SU-DHL-6 (cell line): ENCODE results near the gene VAPA.

Experiments used
- H2AFZ ChIP-seq: fragments of 200-600 bp; sonication (generic); 2 replicates; pipeline ENCODE4 v1.6.1; 2014; ENCODE audit warnings: low read depth, mild to moderate bottlenecking, moderate library complexity, mixed read lengths, antibody characterized with exemption, low read length; ENCODE audit not compliant: severe bottlenecking
- H3F3A ChIP-seq: fragments of 200-600 bp; shearing (Covaris generic); 2 replicates; pipeline ENCODE4 v1.6.0; 2016; ENCODE audit warnings: antibody characterized with exemption, mild to moderate bottlenecking; ENCODE audit not compliant: insufficient read depth
- H3K27ac ChIP-seq: fragments of 200-600 bp; sonication (generic); 2 replicates; pipeline ENCODE4 v1.5.1; 2016; ENCODE audit warnings: low read depth, mild to moderate bottlenecking, low read length, moderate library complexity, mixed read lengths
- H3K27me3 ChIP-seq: fragments of 200-600 bp; sonication (generic), shearing (Covaris generic); 2 replicates; pipeline ENCODE4 v1.6.0; 2014; ENCODE audit warnings: mild to moderate bottlenecking, low read length
- H3K36me3 ChIP-seq: fragments of 200-600 bp; sonication (generic); 2 replicates; pipeline ENCODE4 v1.6.1; 2014; ENCODE audit warnings: mild to moderate bottlenecking, low read length, mixed read lengths
- H3K4me2 ChIP-seq: fragments of 300-600, 200-600 bp; shearing (Covaris generic), sonication (generic); 2 replicates; pipeline ENCODE4 v1.6.0; 2014; ENCODE audit warnings: low read length, low read depth, mild to moderate bottlenecking; ENCODE audit not compliant: poor library complexity, severe bottlenecking
- H3K4me3 ChIP-seq: fragments of 200-600 bp; sonication (generic); 2 replicates; pipeline ENCODE4 v1.5.1; 2014; ENCODE audit warnings: antibody characterized with exemption, low read length, mild to moderate bottlenecking, mixed read lengths; ENCODE audit not compliant: insufficient read depth, poor library complexity, severe bottlenecking
- H3K79me2 ChIP-seq: fragments of 200-600 bp; sonication (generic); 2 replicates; pipeline ENCODE4 v1.6.1; 2014; ENCODE audit warnings: mild to moderate bottlenecking, low read length, moderate library complexity; ENCODE audit not compliant: insufficient read depth
- H3K9ac ChIP-seq: fragments of 200-600 bp; sonication (generic); 2 replicates; pipeline ENCODE4 v1.7.0; 2014; ENCODE audit warnings: mild to moderate bottlenecking, low read length
- H3K9me2 ChIP-seq: fragments of 200-600 bp; sonication (generic); replicated peaks from 2 replicates; pipeline ENCODE4 v1.6.1; 2014; ENCODE audit warnings: low read length; ENCODE audit not compliant: insufficient read depth
- H3K9me3 ChIP-seq: fragments of 200-600 bp; sonication (generic); 2 replicates; pipeline ENCODE4 v1.6.1; 2014; ENCODE audit warnings: low read length, mixed read lengths; ENCODE audit not compliant: insufficient read depth
- H4K20me1 ChIP-seq: fragments of 200-600 bp; sonication (generic); 2 replicates; pipeline ENCODE4 v1.6.1; 2014; ENCODE audit warnings: low read depth, mild to moderate bottlenecking, antibody characterized with exemption, low read length, moderate library complexity, mixed read lengths
- CTCF ChIP-seq: fragments of 200-600 bp; sonication (generic); IDR thresholded peaks from one replicate; pipeline ENCODE4 v1.5.1; 2017; ENCODE audit warnings: antibody characterized with exemption, mild to moderate bottlenecking, low read length, moderate library complexity; ENCODE audit not compliant: insufficient read depth, poor library complexity, severe bottlenecking
- EZH2phosphoT487 ChIP-seq: fragments of 200-600 bp; sonication (generic), shearing (Covaris generic); conservative IDR thresholded peaks from 2 replicates; pipeline ENCODE4 v1.6.1; 2018; ENCODE audit warnings: mild to moderate bottlenecking, antibody characterized with exemption, low read length, moderate library complexity, mixed read lengths

Gene VAPA

GRCh38 chr18:9946831-9947230 is 33.0 kb downstream of the VAPA start:
- Histone ChIP-seq H3K4me2 (no peak overlapping the region), H3K4me3 (no peak overlapping the region), H3K27ac (no peak overlapping the region), H3K9ac (no peak overlapping the region), H3K9me2 (no peaks in the 10 kb centered on the region), H4K20me1 (no peaks in the 10 kb centered on the region), H3K27me3 (no peaks in the 10 kb centered on the region), H2AFZ (no peak overlapping the region), H3K36me3 (peaks cover 40% of the 10 kb centered on the region; the same call in 1 of the 2 replicates), H3F3A (no peaks in the 10 kb centered on the region), H3K79me2 (peaks cover 11% of the 10 kb centered on the region; the same call in 1 of the 2 replicates), H3K9me3 (no peaks in the 10 kb centered on the region)
- TF ChIP-seq CTCF, result no peak
- no peak for TF ChIP-seq EZH2phosphoT487

GRCh38 chr18:9947248-9947647 is 33.4 kb downstream of the VAPA start:
- H3K27ac ChIP-seq, result no peak overlapping the region
- H3K79me2 ChIP-seq, result peaks cover 11% of the 10 kb centered on the region; the same call in 1 of the 2 replicates
- peaks cover 39% of the 10 kb centered on the region; the same call in 1 of the 2 replicates for H3K36me3 ChIP-seq
- H3K9me3 ChIP-seq, result no peaks in the 10 kb centered on the region
- H3K27me3 ChIP-seq, result no peaks in the 10 kb centered on the region
- H3K9ac ChIP-seq, result no peak overlapping the region
- no peak overlapping the region for H3K4me2 ChIP-seq
- no peaks in the 10 kb centered on the region for H3K9me2 ChIP-seq
- TF ChIP-seq CTCF, result no peak
- no peak for TF ChIP-seq EZH2phosphoT487
- no peaks in the 10 kb centered on the region for H4K20me1 ChIP-seq
- H3K4me3 ChIP-seq, result no peak overlapping the region
- H3F3A ChIP-seq, result no peaks in the 10 kb centered on the region
- H2AFZ ChIP-seq, result no peak overlapping the region

- H3K27ac ChIP-seq, result no peak overlapping the region
- no peaks in the 10 kb centered on the region for H3K9me3 ChIP-seq
- H4K20me1 ChIP-seq, result 0 out of 2 replicates have a peak, but pooled peaks cover 2% of the 10 kb centered on the region
- TF ChIP-seq EZH2phosphoT487 (no peak), CTCF (no peak)
- no peak overlapping the region for H3K4me3 ChIP-seq
- H3K4me2 ChIP-seq, result no peak overlapping the region
- H3K36me3 ChIP-seq, result peaks cover 41% of the 10 kb centered on the region; the same call in 1 of the 2 replicates
- no peaks in the 10 kb centered on the region for H3F3A ChIP-seq
- H3K9ac ChIP-seq, result no peak overlapping the region
- no peaks in the 10 kb centered on the region for H3K27me3 ChIP-seq
- no peaks in the 10 kb centered on the region for H3K9me2 ChIP-seq
- H2AFZ ChIP-seq, result no peak overlapping the region
- peaks cover 3% of the 10 kb centered on the region; the same call in 1 of the 2 replicates for H3K79me2 ChIP-seq
Observed at GRCh38 chr18:9949315-9949714, 35.5 kb downstream of the VAPA start.
